Dermis microvascular lymphatic vessel endothelial cell (primary cell): ENCODE results near the gene SYNJ2. TPM values are rescaled to one million over a fixed set of nuclear protein-coding genes. Genes with fewer than 3 reads are reported as not detected.

ENCODE experiments used
- DNase-seq, 2 donors: peaks; one replicate each; pipeline versions ENCODE4 v3.0.0 to v3.0.0-alpha.2; 2010; ENCODE audit warnings: low read depth in 2 of 2
- total RNA-seq: library from RNA; depleted of rRNA; stranded (reverse); fragments of >200 nt; gene quantifications from 2 replicates; pipeline ENCODE4 v1.2.1, GENCODE V29; 2014

SYNJ2 gene
- total RNA-seq, 1 donor from 2014 or later, result 22.6 TPM

DNA sequence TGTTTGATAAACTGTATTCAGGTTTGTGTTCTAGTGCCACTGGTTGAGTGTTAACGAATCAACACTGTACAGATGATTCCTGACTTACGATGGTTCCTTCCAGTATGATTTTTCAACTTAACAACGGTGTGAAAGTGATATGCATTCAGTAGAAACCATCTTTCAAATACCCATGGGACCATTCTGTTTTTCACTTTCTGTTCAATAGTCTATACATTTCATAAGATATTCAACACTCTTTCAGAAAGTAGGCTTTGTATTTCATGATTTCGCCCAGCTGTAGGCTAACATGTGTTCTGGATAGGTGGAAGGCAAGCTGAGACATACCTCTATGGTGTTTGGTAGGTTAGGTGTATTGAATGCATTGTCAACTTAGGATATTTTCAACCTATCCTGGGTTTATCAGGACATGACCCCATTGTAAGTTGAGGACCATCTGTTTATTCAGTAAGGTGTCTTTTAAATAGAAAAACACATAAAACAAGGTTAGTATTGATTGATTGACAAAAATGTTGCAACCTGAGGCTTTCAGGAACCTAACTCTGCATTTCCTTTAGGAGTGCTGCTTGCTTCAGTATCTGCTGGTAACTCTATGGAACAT is 32.3 kb downstream of the SYNJ2 start:
- DNase-seq, result no peak

DNA sequence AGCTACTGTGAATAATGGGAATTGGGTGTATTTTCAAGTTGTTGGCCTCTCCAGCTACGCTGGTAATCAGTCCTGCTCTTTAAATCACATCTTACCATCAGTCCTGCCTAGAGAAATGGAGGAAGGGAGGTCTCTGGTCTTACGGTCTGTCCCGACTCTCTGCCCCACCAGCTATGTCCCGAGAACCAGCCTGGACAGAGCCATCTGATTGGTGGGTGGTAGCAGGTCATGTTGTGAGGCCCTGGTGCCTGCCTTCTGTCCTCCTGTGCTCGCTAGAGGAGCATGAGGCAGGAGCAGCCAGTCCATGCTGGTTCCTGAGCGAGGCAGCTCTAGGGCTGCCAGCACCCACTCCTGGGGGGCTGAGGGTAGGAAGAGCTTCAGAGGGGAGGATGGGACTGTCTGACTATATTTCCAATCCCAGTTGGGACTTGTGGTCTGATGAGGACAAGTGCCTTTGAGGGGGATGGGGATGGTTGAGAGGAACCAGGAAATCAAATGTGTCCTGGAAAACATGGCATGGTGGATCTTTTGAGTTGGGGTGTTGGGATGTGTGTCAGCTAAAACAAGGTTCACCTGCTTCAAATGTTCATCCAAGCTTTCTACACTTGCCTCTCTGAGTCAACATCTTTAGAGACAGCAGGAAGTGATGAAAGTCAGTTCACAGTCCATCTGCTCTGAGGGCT is 33.0 kb downstream of the SYNJ2 start:
- DNase-seq, result peak in 1 of 2 donors; percentile 43

DNA sequence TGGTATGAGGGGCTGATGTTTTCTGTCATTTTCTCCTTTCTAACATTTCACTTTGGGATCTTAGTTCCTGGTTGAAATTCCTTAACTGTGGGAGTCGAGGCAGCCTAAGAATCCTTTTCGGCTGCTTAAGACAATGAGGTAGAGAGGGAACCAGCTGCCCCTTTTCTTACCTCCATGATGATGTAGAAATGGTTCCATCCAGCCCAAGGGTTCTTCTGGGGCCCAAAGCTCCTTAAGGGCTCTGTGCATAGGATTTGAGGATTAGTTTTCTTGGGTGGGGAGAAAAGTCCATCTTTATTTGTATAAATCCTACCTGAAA is 33.5 kb downstream of the SYNJ2 start:
- DNase-seq, result no peak

DNA sequence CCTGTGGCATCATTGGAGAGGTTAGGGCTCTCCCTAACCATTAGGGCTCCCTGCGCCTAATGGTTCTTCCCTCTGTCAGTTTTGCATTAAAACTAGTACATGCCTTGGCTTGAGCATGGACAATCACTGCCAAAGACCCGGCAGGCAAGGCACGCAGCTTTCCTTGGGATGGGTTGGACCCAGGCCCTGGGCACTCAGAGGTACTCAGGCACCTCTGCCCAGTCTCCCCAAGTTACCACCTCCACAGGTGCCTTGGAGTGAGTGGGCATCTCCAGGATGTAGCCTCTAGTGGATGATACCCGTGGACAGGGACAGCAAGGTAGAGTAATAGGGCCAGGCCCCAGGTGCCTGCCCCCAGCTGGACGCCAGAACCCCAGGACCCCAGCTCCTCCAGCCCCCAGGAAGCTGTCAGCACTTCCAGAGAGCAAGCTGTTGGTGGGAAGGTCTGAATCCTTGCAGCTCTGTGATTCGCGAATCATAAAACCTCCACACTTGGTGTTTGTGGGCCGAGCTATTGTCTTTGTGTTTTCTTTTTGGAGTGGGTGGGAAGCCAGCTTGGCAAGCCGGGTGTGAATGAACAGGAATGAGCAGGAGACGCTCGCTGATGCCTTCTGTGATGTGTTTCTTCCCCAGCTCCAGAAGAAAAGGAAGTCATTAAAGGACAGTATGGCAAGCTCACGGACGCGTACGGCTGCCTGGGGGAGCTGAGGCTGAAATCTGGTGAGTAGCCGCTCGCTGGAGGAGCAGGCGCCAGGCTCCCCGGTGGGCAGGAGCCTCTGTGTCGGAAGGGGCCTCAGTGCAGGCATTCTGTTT is 35.1 kb downstream of the SYNJ2 start:
- peak in 1 of 2 donors; percentile 70 for DNase-seq

DNA sequence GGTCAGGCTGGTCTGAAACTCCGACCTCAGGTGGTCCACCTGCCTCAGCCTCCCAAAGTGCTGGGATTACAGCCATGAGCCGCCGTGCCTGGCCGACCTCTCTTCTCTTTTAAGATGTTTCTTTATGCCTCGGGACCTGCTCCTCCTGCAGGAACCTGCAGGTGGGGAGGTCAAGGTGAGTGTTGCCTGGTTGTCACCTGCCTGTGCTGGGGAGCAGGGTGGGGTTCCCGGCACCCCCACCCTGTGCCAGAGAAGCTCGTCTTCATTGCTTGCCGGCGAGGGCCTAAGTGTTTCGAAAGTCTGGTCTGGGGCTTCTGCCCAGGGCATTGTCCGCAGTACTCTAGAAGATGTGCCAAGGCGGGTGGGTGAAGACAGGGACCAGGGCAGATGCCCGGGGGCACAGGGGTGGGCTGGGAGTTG is 36.0 kb downstream of the SYNJ2 start:
- DNase-seq, result no peak

DNA sequence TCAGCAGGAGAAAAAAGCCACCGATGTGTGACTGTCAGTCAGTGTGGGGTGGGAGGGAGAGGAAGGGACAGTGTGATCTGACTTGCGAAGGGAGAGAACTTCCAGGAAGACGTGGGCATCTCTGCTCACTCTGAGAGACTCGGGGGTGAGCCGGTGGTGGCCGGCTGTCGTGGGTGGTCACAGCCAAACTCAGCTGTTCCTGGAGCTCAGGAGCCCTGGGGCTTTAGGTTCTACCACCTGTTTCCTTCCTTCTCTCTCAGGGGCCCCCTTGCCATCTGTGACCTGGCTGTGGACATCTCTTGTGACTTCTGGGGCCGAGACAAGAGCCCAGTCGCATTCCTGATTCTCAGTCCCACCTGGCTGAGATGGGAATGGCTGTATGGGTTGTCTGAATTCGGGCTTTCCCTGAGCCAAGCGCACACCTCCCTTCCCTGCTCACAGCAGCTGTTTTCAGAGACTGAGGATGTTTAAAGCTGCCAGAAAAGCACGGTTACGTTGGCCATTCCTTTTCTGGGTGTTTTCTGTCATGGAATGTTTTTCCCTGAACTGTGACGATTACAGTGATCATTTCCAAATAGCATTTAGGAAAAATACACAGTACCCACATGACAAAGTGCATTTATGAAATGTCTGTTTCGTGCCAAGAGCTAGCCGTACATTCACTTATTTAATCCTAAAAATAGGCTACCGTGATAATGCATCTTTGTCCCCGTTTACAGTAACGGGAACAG is 36.5 kb downstream of the SYNJ2 start:
- peak; percentile 64 to 83 for DNase-seq

DNA sequence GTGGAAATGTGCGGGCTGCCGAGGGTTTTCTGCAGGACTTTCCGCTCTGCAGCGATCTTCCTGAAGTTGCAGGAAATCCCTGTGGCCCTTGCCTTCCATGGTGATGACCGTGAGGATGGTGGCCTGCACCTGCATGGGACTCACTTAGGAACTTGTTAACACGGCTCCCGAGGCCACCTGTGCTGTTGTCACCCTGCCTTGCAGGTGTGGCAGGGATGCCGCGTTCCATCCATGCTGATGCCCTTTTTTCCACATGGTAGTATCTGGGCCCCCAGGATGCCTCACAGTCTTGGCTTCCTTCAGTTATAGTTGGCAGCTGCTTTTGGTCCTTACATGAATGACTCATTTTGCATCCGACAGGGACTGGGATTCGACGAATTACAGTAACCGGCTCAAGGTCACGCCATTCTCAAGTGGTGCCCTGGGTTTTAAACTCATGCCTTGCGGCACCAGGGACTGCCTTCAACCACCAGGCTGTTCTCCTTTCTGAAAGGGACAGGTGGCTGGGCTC is 37.2 kb downstream of the SYNJ2 start:
- peak in 1 of 2 donors; percentile 81 for DNase-seq

DNA sequence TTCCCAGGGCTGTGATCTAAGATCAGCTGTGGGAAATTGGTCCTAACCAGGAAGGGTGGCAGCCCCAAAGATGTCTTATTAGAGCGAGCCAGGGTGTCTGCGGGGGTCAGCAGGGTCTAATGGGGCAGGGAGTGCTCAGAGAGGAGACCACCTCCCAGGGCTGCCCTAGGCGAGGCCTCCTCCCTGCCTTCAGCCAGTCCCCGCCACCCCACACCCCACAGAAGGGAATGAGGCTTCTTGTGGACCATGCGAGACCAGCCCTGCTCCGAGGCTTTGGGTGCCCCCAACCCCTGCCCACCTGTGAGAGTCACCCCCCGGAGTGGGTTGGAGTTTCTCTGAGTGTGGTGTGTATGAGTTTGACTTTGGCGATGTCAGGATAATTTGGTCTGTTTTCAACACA is 37.8 kb downstream of the SYNJ2 start:
- DNase-seq, result no peak

DNA sequence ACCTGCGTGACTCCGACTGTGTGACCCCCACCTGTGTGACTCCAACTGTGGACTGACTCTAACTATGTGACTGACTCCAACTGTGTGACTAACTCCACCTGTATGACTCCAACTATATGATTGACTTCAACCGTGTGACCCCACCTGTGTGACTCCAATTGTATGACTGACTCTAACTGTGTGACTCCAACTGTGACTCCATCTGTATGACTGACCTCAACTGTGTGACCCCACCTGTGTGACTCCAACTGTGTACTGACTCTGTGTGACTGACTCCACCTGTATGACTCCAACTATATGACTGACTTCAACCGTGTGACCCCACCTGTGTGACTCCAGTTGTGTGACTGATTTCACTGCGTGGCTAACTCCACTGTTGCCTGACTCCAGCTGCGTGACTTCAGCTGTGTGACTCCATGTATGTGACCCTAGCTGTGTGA is 38.6 kb downstream of the SYNJ2 start:
- peak in 1 of 2 donors; percentile 39 for DNase-seq

DNA sequence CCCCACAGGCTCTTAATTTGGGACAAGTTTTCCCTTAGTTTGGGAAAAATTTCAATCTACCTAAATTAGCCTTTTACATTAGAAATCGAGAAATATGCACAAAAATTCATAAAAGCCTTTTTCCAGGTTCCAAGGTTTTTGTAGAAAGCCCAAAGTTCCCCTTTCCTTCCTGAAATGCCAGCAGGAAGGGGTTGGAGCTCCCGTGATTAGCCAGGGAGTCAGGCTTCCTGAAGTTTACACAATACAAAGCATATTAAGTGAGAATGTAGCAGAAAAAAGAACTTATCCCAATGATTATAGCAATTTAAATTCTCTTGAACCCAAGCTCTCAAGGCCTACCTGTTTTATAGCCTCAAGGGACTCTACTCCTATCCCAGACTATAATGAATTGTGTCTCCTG is 39.1 kb downstream of the SYNJ2 start:
- peak in 1 of 2 donors; percentile 72 for DNase-seq

DNA sequence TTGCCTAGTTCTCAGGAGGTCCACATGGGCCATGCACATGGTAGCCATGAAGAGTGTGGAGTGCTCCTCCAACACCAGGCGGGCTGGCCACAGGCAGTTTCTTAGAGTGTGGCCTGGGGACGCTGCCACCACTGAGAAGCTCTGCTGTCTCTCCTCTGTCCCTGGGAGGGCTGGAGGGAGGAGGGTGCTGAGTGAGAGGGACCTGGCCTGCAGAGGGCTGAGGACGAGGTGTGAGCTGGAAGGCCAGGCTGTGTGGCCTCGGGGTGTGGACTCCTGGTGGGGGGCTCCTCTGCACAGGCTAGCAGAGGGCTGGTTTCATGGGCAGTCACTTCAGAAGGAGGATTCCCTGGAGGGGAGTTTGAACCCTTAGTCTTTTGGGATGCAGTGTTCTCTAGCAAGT is 39.7 kb downstream of the SYNJ2 start:
- no peak for DNase-seq

DNA sequence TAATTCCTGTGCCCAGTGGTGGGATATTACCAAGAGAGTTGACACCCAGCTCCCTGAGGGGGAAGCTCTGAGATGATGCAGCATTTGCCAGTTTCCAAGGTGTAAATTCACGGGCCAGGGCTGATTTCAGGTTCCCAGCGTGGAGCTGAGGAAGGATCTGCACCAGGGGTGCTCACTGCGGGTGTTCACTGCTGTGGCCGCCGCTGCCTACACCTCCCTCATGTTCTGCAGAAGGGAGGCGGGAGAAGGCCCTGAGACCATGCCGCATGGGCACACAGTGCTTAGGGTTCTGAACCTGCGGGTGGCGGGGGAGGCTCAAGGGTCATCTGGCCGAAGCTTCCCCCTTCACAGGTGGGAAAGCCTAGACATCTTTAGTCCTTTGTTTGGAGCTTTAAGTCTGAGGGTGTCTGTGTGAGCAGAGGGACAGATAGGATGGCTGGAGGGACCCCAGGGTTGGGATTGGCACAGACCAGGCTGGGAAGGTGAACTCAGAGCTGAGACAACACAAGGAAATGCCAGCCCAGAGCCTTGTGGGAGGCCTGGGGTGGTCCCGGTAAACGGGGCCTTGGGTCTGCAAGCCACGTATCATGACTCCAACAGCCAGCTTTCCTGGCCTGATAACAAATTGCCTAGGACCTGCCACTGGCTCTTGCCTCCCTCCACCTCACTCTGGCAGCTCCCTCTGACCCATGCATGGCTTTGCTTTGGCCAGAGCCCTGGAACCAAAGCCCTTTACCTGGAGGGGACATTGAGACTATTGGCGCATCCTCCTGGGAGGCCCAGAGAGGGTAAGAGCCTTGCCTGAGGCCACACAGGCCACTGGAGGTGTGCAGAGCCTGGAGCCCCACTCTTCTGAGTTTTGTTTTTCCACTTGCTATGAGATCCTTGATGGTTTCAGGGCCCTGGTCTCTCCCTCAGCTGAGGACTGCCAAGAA is 40.4 kb downstream of the SYNJ2 start:
- DNase-seq, result no peak

DNA sequence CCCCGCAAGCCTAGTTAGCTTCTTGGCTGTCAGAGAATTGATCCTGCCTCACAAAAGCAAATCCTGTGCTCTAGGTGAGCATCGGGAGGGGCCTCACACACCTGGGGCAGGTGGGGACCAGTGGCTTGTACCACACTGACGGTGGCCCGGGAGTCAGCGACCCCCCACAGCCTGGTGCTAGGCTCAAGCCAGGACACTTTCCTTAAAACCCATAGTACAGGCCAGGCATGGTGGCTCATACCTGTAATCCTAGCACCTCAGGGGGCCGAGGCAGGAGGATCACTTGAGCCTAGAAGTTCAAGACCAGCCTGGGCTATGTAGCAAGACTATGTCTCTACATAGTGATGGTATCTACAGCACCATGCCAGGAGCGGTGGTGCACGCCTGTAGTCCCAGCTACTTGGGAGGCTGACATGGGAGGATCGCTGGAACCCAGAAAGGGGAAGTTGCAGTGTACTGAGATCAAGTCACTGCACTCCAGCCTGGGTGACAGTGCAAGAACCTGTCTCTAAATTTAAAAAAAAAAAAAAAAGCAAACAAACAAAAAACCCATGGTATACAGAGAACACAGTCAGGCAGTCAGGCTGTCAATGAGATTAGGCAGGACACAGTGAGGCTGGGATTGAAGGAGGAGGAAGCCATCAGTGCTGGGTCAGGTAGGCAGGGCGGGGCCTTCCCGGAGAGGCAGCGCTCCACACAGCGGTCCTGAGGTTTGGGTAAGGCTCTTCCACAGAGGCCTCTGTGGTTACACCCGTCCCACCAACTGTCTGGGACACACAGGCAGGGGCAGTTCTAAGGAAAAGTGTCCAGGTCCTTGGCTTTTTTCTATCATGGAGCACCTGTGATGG is 41.3 kb downstream of the SYNJ2 start:
- no peak for DNase-seq

DNA sequence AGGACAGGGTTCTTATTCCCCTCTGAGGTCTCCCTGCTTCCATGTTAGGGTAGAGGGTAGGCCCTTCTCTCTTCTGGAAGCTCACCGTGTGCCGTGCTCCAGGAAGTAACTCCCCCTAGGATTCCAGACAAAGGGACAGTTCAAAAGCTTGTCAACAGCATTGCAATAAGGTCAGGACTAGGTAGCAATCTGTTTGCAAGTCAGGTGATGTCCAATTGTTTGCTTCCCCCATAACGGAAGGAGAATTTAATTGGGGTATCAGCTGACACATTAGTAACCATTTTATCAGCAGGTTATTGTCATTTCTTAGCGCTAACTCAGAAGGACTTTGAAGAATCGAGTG is 41.9 kb downstream of the SYNJ2 start:
- no peak for DNase-seq

DNA sequence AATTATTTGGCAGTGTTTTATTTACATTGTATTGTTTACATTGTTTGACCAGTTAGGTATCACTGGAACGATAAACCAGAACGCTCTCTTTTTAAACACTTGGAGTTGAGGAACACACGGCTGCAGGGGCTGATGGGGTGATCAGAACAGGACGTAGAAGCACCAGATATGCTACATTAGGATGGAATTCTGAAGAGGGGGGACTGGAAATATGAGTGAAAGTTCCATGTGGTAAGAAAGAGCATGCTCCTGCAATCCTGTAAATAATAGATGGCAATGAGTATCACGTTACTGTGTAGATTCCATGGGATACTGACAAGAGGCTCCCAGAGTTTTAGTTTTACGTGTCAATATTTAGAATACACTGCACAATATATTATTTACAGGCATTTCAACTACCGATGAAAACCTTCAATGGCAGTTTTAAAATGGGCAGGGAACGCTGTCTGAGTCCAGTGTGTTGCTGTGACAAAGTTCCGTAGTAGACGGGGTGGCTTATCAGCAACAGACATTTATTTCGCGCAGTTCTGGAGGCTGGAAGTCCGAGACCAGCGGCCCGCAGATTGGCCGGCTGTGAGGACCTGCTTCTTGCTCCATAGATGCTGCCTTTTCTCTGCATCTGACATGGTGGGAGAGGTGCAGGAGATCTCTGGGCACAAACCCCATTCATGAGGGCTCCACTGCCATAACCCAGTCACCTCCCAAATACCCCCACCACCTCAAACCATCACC is 43.1 kb downstream of the SYNJ2 start:
- DNase-seq, result no peak

DNA sequence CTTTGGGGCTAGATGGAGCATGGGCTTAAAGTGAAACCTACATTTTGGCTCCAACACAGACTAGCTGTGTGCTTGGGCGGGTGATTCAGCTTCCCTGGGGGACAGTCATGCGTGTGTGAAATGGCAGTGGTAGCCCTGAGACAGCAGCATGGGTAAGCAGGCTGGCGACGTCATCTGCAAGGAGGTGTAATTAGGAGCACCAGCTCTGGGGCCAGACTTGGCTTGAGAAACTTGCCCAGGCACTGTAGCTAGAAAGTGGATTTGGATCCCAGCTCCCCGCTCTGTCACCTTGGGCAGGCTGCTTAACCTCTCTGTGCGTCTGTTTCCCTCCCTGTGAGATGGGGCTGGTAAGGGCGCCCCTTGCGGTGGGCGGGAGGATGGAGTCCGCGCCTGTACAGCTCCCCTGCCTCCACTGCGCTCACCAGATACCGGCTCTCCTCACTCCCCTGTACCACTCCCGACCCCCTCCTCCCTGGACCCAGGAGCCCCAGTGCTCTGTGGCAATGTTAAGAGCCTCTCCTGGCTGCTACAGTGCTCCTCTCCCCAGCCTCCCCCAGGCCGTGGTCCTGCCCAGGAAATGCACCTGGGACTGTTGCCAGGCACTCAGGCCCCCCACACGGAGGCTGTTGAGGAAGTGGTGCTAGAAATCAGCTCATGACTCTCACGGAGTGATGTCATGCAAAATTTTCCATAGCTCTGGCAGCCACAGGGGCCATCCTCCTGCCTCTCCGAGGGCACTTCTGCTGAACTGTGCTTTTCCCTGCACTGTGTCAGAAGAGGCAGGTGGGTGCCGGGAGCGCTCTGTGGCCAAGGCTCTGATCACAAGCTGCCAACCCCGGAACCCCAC is 44.6 kb downstream of the SYNJ2 start:
- peak; percentile 99 for DNase-seq

DNA sequence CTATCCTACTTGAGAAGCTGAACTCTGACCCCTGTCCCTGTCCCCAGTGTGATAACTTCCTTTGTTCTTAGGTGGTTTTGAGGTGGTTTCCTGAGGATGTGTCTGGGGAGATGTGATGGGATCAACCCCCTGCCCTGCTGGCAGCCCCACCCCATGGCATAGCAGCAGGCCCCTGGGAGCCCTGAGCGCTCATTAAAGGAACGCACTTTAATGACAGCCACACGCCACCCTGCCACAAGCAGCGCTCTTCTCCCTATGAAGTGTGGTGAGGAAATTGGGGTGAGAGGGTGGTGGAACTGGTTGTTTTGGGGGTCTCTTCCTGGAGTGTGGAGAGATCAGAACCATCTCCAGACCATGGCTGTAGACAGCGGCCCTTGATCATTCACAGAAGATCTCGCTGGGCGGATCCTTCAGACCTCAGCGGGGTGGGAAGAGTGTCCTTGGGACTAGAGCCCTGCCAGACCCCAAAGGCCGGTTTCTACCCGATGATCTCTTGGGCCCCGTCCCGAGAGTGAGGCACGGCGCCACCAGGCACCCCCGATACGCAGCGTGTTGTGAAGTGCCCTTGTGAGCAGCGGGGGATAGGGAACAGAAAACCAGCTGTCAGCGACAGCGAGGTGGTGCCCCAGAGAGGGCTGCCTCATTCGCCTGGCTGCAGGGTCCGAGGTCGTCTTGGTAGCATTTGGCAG is 45.4 kb downstream of the SYNJ2 start:
- DNase-seq, result no peak
